GM12878 (cell line): ENCODE data around the gene ZNF407. TPM values are rescaled to one million over a fixed set of nuclear protein-coding genes. Genes with fewer than 3 reads are reported as not detected.

Experiments
- EP300 ChIP-seq, 2 experiments: fragments of 150-350 bp in 1 of 2; IDR thresholded peaks; 2 replicates each; pipeline ENCODE4 v1.6.1; 2011 to 2012; ENCODE audit warnings: low read depth in 2 of 2, low read length in 2 of 2, borderline replicate concordance in 1 of 2, improper control_type of control experiment in 1 of 2, inconsistent platforms in 1 of 2; ENCODE audit not compliant: control insufficient read depth in 1 of 2
- ESRRA ChIP-seq: IDR thresholded peaks from 2 replicates; pipeline ENCODE4 v1.6.1; 2012; ENCODE audit warnings: mild to moderate bottlenecking, low read length, improper control_type of control experiment
- RAD21 ChIP-seq: IDR thresholded peaks from 2 replicates; pipeline ENCODE4 v1.6.1; 2011; ENCODE audit warnings: mild to moderate bottlenecking, low read depth, low read length, moderate library complexity; ENCODE audit not compliant: insufficient read depth
- RUNX3 ChIP-seq: IDR thresholded peaks from 2 replicates; pipeline ENCODE4 v1.6.1; 2012; ENCODE audit warnings: low read length, inconsistent platforms
- SIX5 ChIP-seq: IDR thresholded peaks from 2 replicates; pipeline ENCODE4 v1.6.1; 2011; ENCODE audit warnings: mild to moderate bottlenecking, low read depth, low read length, moderate library complexity; ENCODE audit not compliant: severe bottlenecking
- SREBF1 ChIP-seq: IDR thresholded peaks from 2 replicates; pipeline ENCODE4 v1.6.1; 2012; ENCODE audit warnings: mild to moderate bottlenecking, low read length
- TAF1 ChIP-seq: IDR thresholded peaks from 2 replicates; pipeline ENCODE4 v1.6.1; 2011; ENCODE audit warnings: mild to moderate bottlenecking, low read depth, low read length, borderline replicate concordance
- TCF3 ChIP-seq: IDR thresholded peaks from 2 replicates; pipeline ENCODE4 v1.6.1; 2012; ENCODE audit warnings: low read depth, mild to moderate bottlenecking, low read length, borderline replicate concordance; ENCODE audit not compliant: insufficient read depth
- polyA plus RNA-seq, 11 experiments: library from polyadenylated mRNA; depleted of rRNA in 4 of 11; unstranded in 6 of 11; stranded (reverse) in 5 of 11; fragments of >200 nt; fragmentation: Nextera tagmentation in 4 of 11; fragmentation: Illumina TruSeq in 1 of 11; extraction: Ambion mirVana in 4 of 11; extraction: Trizol in 1 of 11; gene quantifications; 1 replicate in 1 of 11; 2 replicates in 10 of 11; pipeline versions ENCODE4 v1.2.1 to v1.2.3, GENCODE V29; 2011 to 2016; ENCODE audit warnings: inconsistent platforms in 2 of 11, missing spikeins in 2 of 11, low read depth in 1 of 11
- total RNA-seq, 4 experiments: library from RNA; depleted of rRNA in 3 of 4; stranded (reverse); fragments of >200 nt in 3 of 4; fragmentation: Illumina TruSeq in 1 of 4; extraction: Trizol in 1 of 4; gene quantifications; 2 replicates each; pipeline versions ENCODE4 v1.2.1 to v1.2.3, GENCODE V29; 2013 to 2021
- TF ChIP-seq, protein P1 (sequence below): fragments of 450-650 bp; IDR thresholded peaks from 2 replicates; pipeline ENCODE4 v1.6.1; 2017; ENCODE audit warnings: mild to moderate bottlenecking, moderate library complexity
- TF ChIP-seq, protein P2 (sequence below): fragments of 450-650 bp; IDR thresholded peaks from 2 replicates; pipeline ENCODE4 v1.6.1; 2014; ENCODE audit warnings: mild to moderate bottlenecking
- TF ChIP-seq, protein P3 (sequence below): fragments of 450-650 bp; IDR thresholded peaks from 2 replicates; pipeline ENCODE4 v1.6.1; 2016; ENCODE audit warnings: mild to moderate bottlenecking, moderate library complexity, borderline replicate concordance
- TF ChIP-seq, protein P4 (sequence below): fragments of 450-650 bp; conservative IDR thresholded peaks from 2 replicates; pipeline ENCODE4 v1.6.1; 2017; ENCODE audit warnings: mild to moderate bottlenecking, moderate library complexity
- TF ChIP-seq, protein P5 (sequence below), 3 experiments: IDR thresholded peaks in 2 of 3; conservative IDR thresholded peaks in 1 of 3; 2 replicates each; pipeline ENCODE4 v1.5.1; 2011; ENCODE audit warnings: low read depth in 3 of 3, low read length in 3 of 3, mild to moderate bottlenecking in 3 of 3, control low read depth in 2 of 3, moderate library complexity in 2 of 3, inconsistent platforms in 1 of 3, mixed read lengths in 1 of 3; ENCODE audit not compliant: control insufficient read depth in 2 of 3, insufficient read depth in 1 of 3; ENCODE audit errors: extremely low read depth in 1 of 3
- TF ChIP-seq, protein P6 (sequence below): IDR thresholded peaks from 2 replicates; pipeline ENCODE4 v1.6.1; 2011; ENCODE audit warnings: low read depth, low read length, improper control_type of control experiment, borderline replicate concordance

The ZNF407 gene
- total and polyA plus RNA-seq, 10 of the 15 experiments (the other 5 are each of a cell fraction or from before 2014, with no cell fraction given): 0.69 to 11.6 (median 5.3) TPM

DNA sequence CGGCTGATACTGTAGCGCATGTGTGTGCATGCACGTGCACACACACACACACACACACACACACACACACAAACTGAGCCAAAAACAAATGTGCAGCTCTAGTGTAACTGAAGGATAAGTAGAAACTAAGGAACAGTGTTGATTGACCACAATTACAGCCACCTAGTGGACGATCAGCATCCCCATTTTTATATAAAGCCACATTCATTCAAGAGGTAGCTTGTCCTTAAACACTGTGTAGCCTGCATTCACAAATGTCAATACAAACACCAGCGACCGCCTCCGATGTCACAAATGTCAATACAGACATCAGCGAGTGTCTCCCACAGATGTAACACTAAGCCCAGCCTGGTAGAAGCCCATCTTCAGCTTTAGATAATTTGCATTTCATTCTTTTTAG, 443.9 kb downstream of the ZNF407 start (continued):
- TF ChIP-seq, protein P1, sequence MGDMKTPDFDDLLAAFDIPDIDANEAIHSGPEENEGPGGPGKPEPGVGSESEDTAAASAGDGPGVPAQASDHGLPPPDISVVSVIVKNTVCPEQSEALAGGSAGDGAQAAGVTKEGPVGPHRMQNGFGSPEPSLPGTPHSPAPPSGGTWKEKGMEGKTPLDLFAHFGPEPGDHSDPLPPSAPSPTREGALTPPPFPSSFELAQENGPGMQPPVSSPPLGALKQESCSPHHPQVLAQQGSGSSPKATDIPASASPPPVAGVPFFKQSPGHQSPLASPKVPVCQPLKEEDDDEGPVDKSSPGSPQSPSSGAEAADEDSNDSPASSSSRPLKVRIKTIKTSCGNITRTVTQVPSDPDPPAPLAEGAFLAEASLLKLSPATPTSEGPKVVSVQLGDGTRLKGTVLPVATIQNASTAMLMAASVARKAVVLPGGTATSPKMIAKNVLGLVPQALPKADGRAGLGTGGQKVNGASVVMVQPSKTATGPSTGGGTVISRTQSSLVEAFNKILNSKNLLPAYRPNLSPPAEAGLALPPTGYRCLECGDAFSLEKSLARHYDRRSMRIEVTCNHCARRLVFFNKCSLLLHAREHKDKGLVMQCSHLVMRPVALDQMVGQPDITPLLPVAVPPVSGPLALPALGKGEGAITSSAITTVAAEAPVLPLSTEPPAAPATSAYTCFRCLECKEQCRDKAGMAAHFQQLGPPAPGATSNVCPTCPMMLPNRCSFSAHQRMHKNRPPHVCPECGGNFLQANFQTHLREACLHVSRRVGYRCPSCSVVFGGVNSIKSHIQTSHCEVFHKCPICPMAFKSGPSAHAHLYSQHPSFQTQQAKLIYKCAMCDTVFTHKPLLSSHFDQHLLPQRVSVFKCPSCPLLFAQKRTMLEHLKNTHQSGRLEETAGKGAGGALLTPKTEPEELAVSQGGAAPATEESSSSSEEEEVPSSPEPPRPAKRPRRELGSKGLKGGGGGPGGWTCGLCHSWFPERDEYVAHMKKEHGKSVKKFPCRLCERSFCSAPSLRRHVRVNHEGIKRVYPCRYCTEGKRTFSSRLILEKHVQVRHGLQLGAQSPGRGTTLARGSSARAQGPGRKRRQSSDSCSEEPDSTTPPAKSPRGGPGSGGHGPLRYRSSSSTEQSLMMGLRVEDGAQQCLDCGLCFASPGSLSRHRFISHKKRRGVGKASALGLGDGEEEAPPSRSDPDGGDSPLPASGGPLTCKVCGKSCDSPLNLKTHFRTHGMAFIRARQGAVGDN: no peak
- TF ChIP-seq SREBF1 (no peak), SIX5 (no peak), ESRRA (no peak), TAF1 (no peak), TCF3 (no peak), EP300 (IDR thresholded peaks at IDR 0.05; ENCODE audit: borderline replicate concordance in 1 of 2, control insufficient read depth in 1 of 2, low read depth in 2 of 2, low read length in 2 of 2) (no peak), RUNX3 (peak; percentile 36; the same call in 1 of the 2 replicates), RAD21 (0 out of 2 replicates have a peak, but pooled peaks have one; percentile 5)
- TF ChIP-seq, protein P2, sequence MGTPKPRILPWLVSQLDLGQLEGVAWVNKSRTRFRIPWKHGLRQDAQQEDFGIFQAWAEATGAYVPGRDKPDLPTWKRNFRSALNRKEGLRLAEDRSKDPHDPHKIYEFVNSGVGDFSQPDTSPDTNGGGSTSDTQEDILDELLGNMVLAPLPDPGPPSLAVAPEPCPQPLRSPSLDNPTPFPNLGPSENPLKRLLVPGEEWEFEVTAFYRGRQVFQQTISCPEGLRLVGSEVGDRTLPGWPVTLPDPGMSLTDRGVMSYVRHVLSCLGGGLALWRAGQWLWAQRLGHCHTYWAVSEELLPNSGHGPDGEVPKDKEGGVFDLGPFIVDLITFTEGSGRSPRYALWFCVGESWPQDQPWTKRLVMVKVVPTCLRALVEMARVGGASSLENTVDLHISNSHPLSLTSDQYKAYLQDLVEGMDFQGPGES: no peak
- TF ChIP-seq, protein P3, sequence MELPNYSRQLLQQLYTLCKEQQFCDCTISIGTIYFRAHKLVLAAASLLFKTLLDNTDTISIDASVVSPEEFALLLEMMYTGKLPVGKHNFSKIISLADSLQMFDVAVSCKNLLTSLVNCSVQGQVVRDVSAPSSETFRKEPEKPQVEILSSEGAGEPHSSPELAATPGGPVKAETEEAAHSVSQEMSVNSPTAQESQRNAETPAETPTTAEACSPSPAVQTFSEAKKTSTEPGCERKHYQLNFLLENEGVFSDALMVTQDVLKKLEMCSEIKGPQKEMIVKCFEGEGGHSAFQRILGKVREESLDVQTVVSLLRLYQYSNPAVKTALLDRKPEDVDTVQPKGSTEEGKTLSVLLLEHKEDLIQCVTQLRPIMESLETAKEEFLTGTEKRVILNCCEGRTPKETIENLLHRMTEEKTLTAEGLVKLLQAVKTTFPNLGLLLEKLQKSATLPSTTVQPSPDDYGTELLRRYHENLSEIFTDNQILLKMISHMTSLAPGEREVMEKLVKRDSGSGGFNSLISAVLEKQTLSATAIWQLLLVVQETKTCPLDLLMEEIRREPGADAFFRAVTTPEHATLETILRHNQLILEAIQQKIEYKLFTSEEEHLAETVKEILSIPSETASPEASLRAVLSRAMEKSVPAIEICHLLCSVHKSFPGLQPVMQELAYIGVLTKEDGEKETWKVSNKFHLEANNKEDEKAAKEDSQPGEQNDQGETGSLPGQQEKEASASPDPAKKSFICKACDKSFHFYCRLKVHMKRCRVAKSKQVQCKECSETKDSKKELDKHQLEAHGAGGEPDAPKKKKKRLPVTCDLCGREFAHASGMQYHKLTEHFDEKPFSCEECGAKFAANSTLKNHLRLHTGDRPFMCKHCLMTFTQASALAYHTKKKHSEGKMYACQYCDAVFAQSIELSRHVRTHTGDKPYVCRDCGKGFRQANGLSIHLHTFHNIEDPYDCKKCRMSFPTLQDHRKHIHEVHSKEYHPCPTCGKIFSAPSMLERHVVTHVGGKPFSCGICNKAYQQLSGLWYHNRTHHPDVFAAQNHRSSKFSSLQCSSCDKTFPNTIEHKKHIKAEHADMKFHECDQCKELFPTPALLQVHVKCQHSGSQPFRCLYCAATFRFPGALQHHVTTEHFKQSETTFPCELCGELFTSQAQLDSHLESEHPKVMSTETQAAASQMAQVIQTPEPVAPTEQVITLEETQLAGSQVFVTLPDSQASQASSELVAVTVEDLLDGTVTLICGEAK: no peak
- TF ChIP-seq, protein P4, sequence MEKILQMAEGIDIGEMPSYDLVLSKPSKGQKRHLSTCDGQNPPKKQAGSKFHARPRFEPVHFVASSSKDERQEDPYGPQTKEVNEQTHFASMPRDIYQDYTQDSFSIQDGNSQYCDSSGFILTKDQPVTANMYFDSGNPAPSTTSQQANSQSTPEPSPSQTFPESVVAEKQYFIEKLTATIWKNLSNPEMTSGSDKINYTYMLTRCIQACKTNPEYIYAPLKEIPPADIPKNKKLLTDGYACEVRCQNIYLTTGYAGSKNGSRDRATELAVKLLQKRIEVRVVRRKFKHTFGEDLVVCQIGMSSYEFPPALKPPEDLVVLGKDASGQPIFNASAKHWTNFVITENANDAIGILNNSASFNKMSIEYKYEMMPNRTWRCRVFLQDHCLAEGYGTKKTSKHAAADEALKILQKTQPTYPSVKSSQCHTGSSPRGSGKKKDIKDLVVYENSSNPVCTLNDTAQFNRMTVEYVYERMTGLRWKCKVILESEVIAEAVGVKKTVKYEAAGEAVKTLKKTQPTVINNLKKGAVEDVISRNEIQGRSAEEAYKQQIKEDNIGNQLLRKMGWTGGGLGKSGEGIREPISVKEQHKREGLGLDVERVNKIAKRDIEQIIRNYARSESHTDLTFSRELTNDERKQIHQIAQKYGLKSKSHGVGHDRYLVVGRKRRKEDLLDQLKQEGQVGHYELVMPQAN: no peak
- TF ChIP-seq, protein P5, sequence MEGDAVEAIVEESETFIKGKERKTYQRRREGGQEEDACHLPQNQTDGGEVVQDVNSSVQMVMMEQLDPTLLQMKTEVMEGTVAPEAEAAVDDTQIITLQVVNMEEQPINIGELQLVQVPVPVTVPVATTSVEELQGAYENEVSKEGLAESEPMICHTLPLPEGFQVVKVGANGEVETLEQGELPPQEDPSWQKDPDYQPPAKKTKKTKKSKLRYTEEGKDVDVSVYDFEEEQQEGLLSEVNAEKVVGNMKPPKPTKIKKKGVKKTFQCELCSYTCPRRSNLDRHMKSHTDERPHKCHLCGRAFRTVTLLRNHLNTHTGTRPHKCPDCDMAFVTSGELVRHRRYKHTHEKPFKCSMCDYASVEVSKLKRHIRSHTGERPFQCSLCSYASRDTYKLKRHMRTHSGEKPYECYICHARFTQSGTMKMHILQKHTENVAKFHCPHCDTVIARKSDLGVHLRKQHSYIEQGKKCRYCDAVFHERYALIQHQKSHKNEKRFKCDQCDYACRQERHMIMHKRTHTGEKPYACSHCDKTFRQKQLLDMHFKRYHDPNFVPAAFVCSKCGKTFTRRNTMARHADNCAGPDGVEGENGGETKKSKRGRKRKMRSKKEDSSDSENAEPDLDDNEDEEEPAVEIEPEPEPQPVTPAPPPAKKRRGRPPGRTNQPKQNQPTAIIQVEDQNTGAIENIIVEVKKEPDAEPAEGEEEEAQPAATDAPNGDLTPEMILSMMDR (IDR thresholded peaks at IDR 0.05 in 2 of 3, conservative IDR thresholded peaks at IDR 0.05 in 1 of 3; ENCODE audit: control insufficient read depth in 2 of 3, extremely low read depth in 1 of 3, insufficient read depth in 1 of 3, low read depth in 3 of 3, low read length in 3 of 3): peak in 1 of 3 experiments; percentile 26; a peak in 1 of 6 replicates
- TF ChIP-seq, protein P6, sequence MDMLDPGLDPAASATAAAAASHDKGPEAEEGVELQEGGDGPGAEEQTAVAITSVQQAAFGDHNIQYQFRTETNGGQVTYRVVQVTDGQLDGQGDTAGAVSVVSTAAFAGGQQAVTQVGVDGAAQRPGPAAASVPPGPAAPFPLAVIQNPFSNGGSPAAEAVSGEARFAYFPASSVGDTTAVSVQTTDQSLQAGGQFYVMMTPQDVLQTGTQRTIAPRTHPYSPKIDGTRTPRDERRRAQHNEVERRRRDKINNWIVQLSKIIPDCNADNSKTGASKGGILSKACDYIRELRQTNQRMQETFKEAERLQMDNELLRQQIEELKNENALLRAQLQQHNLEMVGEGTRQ: no peak
